SK-N-MC (cell line): ENCODE results near the gene GCLM.
"Not testable (repeated sequence)": the region's sequence is repeated elsewhere in the genome, so short reads cannot be mapped to it uniquely, and the experiment has no call there.

Experiments used
- EZH2 ChIP-seq: fragments of 200-600 bp; sonication (generic); IDR thresholded peaks from one replicate; pipeline ENCODE4 v1.6.1; 2017; ENCODE audit warnings: antibody characterized with exemption
- POLR2AphosphoS5 ChIP-seq: IDR thresholded peaks from 2 replicates; pipeline ENCODE4 v1.6.1; 2012; ENCODE audit warnings: mild to moderate bottlenecking, low read depth, low read length, borderline replicate concordance

GRCh38 chr1:93855983-93856382 is 53.2 kb downstream of the GCLM start:
- TF ChIP-seq EZH2, POLR2AphosphoS5: not testable (repeated sequence)
